H54 (cell line): ENCODE measurements around the gene STX17.
A peak's percentile ranks its signal among the peaks of the same experiment; 100 is the strongest.

ENCODE experiments used
- DNase-seq: peaks from one replicate; pipeline ENCODE4 v3.0.0; 2011; ENCODE audit warnings: low spot score, mixed read lengths; ENCODE audit not compliant: insufficient read length
- FAIRE-seq: peaks from 3 replicates; lab custom pipeline; 2011; peaks lifted over from hg19 to GRCh38; lab: Jason Lieb, UNC
- POLR2A ChIP-seq: IDR thresholded peaks from 2 replicates; pipeline ENCODE4 v1.6.1; 2011; ENCODE audit warnings: low read depth, mild to moderate bottlenecking, low read length

The STX17 gene

GRCh38 chr9:100014846-100015245 is 108.4 kb downstream of the STX17 start:
- FAIRE-seq (peak; percentile 78), DNase-seq (no peak)
- TF ChIP-seq POLR2A = no peak

- FAIRE-seq = peak; percentile 87
- no peak for DNase-seq
- no peak for TF ChIP-seq POLR2A
These were observed 113.1 kb downstream of the STX17 start for GRCh38 chr9:100019541-100019940.
